ENCODE results near the gene ADAM15. TPM values are rescaled to one million over a fixed set of nuclear protein-coding genes. Genes with fewer than 3 reads are reported as not detected.

ADAM15 gene
- total RNA-seq, 1 experiment from 2014 or later: 92.9 TPM

DNA sequence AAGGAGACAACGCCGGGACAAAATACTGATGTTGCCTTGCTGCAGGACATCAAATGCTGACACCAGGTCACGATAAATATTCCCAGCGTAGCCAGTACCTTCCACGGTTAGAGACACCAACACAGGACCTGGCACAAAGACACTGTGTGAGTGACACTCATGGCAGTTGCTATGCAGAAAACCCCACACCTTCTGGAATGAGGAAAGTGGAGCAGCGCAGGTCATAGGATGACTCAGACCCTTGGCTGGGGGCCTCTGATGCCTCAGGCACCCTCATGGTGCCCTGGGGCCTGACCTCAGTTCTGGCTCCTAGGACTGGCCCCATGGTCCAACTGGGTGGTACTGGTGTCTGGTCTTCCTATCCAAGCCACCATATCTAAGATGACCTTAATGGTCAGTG is 24.5 kb upstream of the ADAM15 start:
- in situ Hi-C loops (cut with HindIII; ENCODE audit: low sequenced_read_pairs): no loop called here

DNA sequence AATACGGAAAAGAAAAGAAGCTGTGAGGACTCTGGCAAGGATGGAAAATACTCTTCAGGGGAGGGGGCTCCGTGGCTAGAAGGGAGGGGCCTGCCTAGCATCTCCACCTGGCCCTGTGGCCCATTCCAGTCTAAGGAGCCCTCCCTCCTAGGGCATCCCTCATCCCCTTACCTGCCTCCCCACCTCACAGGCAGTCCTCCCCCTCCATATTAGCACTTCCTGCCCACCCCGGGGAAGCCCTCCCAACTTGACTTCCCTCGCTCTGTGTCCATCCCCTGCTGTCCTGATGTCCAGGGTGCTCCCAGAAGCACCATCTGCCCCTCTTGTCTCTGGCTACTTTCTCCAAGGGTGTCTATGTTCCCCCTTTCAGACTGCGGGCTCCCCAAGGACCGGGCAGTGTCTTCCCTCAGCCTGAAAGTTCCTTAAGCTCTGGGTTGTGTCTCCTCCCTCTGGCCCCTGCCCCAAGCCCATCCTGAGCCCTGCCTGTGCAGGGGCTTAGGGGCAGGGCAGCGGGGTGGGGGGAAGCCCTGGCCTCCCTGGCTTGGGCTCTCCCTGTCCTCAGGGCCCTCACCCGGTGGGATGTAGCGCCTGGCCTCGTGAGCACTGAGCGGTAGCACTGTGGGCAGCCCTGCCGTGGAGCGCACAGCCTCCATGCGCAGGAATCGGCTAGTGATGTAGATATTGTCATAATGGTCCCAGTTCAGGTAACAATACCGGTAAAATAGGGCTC is 21.4 kb upstream of the ADAM15 start:
- in situ Hi-C loops (cut with HindIII; ENCODE audit: low sequenced_read_pairs): no loop called here
- no peak for DNase-seq (ENCODE audit: low spot score)

More for the DNA sequence above, 24.5 kb upstream of the ADAM15 start:
- no peak for DNase-seq (ENCODE audit: low spot score)

- no peak for DNase-seq (ENCODE audit: low spot score)
- in situ Hi-C loops (cut with HindIII; ENCODE audit: low sequenced_read_pairs): no loop called here
Measured at GRCh38 chr1:155030243-155030795, 20.8 kb upstream of the ADAM15 start.

GRCh38 chr1:155030899-155031298 is 20.2 kb upstream of the ADAM15 start:
- in situ Hi-C loops (cut with HindIII; ENCODE audit: low sequenced_read_pairs): no loop called here
- DNase-seq (ENCODE audit: low spot score): no peak

DNA sequence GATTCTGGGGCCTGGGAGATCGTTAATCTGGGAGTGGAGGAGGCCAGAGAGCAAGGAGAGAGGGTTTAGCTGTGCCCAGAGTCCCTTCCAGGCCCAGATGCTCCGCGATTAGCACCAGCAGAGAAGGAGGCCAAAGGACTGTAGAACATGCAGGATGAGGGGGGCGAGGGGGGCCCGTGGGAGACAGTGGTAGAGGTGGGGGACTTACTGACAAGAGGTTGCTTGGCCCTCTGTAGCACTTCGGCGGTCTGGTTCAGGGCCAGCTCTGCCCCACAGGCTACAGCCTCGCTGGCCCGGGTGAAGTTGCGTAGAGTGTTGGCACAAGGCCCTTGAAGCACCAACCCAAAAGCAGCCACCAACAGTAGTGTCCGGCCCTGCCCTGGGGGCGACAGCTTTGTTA is 18.2 kb upstream of the ADAM15 start:
- in situ Hi-C loops (cut with HindIII; ENCODE audit: low sequenced_read_pairs): no loop called here
- no peak for DNase-seq (ENCODE audit: low spot score)

DNA sequence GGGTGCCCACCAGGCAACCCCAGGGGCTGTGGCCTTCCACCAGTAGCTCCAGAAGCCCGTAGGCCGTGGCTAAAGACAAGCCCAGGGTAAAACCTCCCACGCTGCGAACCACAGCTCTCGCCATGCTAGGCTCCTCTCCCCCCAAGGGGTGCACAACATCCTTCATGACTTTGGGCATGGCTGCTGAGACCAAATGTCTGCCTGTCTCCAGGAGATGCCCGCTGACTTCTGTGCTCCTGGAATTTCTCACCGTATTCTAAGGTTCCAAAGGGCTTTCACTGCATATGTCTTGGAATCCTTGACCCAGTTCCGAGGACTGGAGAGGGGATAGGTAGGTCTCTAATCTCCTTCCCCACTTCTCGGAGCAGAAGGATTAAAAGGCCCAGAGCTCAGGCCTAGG is 17.6 kb upstream of the ADAM15 start, which contains the start of the genes DCST1 and DCST2:
TSS of gene DCST1 (plus strand) at position 301 of the 400 bp plus-strand sequence. CDS start 213 bp downstream, outside the sequence.
TSS of gene DCST2 (minus strand) at position 258 of the 400 bp plus-strand sequence. CDS start at position 178, 80 bp downstream.
- in situ Hi-C loops (cut with HindIII; ENCODE audit: low sequenced_read_pairs): no loop called here
- DNase-seq (ENCODE audit: low spot score): no peak

- in situ Hi-C loops (cut with HindIII; ENCODE audit: low sequenced_read_pairs): no loop called here
Measured at GRCh38 chr1:155034318-155035208, 16.6 kb upstream of the ADAM15 start.

GRCh38 chr1:155035936-155036335 is 15.2 kb upstream of the ADAM15 start:
- DNase-seq (ENCODE audit: low spot score): no peak
- in situ Hi-C loops (cut with HindIII; ENCODE audit: low sequenced_read_pairs): no loop called here

More at GRCh38 chr1:155034318-155035208, 16.6 kb upstream of the ADAM15 start:
- DNase-seq (ENCODE audit: low spot score): no peak

DNA sequence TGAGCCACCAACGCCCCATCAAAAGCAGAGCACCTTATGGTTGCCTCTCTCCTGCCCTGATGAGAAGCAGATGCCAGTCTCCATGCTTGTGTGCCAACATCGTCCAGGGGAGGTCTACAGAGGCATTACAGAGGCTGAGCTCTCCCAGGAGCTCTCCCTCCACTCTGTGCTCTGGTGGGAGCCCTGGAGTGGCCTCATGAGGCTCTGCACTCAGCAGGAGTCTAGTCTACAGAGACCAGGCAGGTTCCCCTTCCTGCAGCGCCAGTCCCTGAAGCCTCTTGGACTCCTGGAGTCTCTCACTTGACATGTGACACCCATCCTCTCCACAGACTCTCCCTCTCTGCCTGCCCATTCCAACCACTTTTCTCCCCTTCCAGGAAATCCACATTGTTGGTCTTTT is 14.1 kb upstream of the ADAM15 start:
- in situ Hi-C loops (cut with HindIII; ENCODE audit: low sequenced_read_pairs): no loop called here
- DNase-seq (ENCODE audit: low spot score): no peak

DNA sequence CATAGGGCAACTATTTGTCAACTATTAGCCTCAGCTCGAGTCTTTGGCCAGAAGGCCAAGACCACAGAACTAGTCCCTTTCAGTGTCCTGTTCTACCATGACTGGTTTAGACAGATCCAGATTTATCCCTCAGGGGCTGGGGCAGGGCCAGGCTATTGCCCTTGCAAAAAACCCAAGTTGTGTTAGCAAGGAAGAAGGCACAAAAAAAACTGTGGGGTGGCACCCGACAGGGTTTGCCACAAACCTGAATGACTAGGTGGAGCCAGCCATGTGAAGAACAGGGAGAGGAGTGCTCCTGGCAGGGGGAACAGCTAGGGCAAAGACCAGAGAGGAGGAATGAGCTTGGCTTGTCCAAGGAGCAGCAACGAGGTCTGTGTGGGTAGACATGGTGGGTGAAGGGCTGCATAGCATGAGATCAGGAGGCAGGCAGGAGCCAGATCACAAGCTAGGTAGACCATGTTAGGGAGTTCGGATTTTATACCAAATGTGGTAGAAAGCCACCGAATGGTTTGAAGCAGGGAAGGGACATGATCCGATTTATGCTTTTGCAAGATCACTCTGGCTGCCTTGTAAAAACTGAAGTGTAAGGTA is 13.2 kb upstream of the ADAM15 start:
- in situ Hi-C loops (cut with HindIII; ENCODE audit: low sequenced_read_pairs): no loop called here
- no peak for DNase-seq (ENCODE audit: low spot score)

DNA sequence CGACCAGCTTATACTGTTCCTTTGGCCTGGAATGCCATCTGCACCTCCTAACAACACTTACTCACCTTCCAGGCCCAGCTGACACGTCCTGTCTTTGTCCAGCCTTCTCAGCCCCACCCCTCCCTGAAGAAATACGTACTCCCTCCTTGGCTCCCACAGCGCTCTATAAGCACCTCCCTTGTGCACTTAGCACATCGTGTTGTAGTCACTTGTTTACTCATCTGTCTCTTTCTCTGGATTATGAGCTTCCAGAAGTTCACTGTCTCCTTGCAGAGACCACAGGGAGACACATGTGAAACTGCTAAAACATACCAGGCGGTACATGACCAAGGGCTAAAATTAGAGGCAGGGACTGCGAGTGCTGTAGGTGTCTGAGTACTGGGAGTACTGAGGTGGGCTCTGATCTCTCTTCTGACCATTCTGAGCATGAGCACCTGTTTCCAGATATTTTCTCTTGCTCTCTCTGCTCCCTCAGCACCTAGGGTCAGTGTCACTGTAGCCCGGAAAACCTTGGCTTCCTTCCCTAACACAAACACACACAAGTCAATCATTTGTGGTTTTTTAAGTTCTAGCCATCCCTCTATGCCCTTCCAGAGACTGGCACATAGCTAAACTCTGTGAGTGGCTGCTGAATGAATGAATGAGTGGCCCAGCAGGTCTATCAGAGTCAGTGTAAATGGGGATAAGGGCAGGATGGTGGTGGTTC is 12.4 kb upstream of the ADAM15 start:
- in situ Hi-C loops (cut with HindIII; ENCODE audit: low sequenced_read_pairs): no loop called here
- DNase-seq (ENCODE audit: low spot score): no peak

DNA sequence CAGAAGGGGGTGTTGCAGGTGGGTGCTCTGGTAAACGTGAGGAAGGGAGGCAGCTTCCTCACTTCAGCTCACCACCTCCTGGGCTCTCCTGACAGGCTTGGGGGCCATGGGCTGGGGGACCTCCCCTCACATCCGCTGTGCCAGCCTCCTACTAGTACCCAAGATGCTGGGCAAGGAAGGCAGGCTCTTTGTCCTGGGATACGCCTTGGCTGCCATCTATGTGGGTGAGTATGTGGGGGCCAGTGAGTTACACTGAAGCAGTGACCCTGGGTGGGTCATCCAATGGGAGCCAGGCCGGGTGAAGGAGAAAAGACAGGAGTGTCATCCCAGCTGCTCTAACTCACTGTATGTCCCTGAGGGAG is 11.8 kb upstream of the ADAM15 start:
- in situ Hi-C loops (cut with HindIII; ENCODE audit: low sequenced_read_pairs): no loop called here

DNA sequence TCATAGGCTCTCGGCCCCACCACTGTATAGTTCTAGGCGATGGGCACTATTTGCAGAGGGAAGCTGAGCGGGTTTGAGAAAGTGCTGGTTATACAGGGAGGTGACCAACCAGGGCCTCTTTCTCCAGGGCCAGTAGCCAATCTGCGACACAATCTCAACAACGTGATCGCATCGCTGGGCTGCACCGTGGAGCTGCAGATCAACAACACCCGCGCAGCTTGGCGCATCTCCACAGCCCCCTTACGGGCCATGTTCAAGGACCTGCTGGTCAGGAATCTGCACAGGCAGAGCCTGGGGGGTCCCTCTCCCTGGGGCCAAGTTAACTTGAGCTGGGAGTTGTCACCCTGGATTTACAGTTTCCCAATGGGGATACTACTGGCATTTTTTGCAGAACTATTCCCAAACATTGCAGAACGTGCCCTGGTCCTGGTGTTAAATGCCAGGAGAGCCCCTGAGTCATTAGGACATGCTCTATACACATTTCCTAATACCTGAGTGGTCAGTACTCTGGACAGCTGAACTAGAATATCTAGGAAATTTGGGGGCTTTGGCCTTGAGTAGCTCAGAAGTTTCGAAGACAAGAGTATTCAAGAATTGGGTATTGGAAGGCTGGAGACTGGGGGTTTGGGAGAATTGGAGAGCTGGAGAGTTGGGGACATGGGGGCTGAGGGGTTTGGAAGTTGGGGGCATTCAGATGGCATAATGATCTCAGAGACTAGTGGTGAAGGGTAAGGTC is 10.6 kb upstream of the ADAM15 start:
- in situ Hi-C loops (cut with HindIII; ENCODE audit: low sequenced_read_pairs): no loop called here
- DNase-seq (ENCODE audit: low spot score): no peak

More for the DNA sequence above, 11.8 kb upstream of the ADAM15 start:
- no peak for DNase-seq (ENCODE audit: low spot score)

DNA sequence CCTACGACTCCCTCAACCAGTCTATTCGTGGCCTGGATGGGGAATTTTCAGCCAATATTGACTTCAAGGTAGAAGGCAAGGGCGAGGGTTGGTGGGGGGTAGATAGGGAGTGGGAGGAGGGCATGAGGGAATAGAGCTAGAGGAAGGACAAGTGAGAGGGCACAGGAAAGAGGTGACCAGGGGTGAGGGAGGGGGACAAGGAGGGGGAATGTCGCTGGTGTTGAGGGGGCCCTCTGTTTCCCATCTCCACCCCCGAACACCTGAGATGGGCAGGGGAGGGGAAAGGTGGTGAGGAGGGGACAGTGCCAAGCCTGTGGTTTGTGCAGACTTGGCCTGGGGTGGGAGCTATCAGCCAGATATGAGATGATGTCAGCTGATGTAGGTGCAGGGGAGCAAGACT is 8.3 kb upstream of the ADAM15 start:
- DNase-seq (ENCODE audit: low spot score): no peak
- in situ Hi-C loops (cut with HindIII; ENCODE audit: low sequenced_read_pairs): no loop called here

DNA sequence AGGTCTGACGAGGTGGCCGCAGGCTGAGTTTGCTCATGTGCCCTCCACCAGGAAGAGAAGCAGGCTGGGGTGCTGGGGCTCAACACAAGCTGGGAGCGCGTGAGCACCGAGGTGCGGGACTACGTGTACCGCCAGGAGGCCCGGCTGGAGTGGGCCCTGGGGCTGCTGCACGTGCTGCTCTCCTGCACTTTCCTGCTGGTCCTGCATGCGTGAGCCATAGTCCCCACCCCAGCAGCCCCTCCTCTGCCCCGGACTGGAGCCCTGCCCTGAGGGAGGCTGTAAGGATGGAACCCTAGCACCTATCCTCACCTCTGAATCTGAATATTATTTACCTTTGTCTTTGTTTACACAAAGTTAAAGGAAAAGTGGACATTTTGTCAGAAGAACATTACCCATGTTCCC is 7.8 kb upstream of the ADAM15 start:
- no peak for DNase-seq (ENCODE audit: low spot score)
- in situ Hi-C loops (cut with HindIII; ENCODE audit: low sequenced_read_pairs): no loop called here

GRCh38 chr1:155043793-155044192 is 7.3 kb upstream of the ADAM15 start:
- in situ Hi-C loops (cut with HindIII; ENCODE audit: low sequenced_read_pairs): no loop called here
- no peak for DNase-seq (ENCODE audit: low spot score)

GRCh38 chr1:155044365-155044764 is 6.8 kb upstream of the ADAM15 start:
- DNase-seq (ENCODE audit: low spot score): no peak
- in situ Hi-C loops (cut with HindIII; ENCODE audit: low sequenced_read_pairs): no loop called here

All from G401 (cell line).